GM21390 (cell line): ENCODE data around the gene VSTM4.

Experiments
- ATAC-seq: cut with Tn5 transposase; IDR thresholded peaks from one replicate; pipeline ENCODE4 v1.9.1; 2021; ENCODE audit not compliant: unreplicated experiment

The VSTM4 gene

DNA sequence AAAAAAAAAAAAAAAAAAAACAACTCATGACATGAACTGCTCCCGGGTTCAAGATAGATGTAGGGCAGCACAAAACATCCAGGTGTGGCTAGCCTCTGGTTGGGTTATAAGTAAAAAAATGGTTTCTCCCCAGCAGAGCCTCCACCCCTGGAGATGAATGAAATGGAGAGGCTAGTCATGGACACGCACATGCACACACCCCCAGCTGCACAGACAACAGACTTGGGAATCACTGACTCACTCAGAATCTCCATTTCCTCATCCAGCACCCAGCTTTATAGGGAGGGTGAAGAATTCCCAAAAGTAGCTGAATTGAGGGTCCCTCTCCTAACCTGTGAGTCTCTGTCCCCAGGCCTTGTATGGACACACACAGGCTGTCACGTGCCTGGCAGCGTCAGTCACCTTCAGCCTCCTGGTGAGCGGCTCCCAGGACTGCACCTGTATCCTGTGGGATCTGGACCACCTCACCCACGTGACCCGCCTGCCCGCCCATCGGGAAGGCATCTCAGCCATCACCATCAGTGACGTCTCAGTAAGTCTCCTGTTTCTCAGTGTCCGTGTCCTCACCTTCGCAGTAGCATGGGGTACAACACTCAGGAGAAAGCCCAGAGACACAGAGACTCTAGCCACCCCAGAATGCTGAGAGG is 140.7 kb downstream of the VSTM4 start:
- ATAC-seq: no peak

- ATAC-seq: no peak
Measured at GRCh38 chr10:48973065-48973464, 142.3 kb downstream of the VSTM4 start.

GRCh38 chr10:48970654-48971053 is 144.7 kb downstream of the VSTM4 start:
- ATAC-seq: no peak

DNA sequence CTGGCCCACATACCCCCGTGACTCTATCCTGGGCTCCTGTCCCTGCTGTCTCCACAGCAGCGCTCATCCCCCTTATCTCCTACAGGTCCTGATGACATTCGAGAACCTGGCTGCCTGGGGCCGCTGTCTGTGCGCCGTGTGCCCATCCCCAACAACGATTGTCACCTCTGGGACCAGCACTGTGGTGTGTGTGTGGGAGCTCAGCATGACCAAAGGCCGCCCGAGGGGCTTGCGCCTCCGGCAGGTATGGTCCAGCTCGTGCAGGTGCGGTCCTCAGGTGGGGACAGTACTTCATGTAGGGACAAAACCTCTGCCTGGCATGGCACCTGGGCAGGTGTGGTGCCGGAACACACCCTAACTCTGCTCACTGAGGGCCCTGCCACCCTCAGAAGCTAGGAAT is 145.3 kb downstream of the VSTM4 start:
- no peak for ATAC-seq

DNA sequence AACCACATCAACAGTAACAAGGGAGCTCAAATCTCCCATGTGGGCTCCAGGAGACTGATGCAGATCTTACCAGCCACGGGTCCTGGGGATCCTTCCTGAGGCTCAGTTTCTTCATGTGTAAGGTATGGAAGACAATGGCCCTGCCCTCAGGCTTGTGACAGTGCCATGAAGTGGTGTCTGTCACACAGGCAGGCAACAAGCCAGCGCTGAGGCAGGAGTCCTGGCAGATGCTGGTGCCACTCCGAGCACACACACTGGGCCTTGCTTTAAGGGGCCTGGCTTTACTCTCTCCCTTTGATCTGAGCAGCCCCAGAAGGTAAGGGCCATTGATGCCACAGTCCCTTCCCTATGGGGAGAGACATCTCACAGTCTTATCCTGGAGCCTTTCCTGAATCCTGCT is 147.3 kb downstream of the VSTM4 start:
- ATAC-seq: no peak

DNA sequence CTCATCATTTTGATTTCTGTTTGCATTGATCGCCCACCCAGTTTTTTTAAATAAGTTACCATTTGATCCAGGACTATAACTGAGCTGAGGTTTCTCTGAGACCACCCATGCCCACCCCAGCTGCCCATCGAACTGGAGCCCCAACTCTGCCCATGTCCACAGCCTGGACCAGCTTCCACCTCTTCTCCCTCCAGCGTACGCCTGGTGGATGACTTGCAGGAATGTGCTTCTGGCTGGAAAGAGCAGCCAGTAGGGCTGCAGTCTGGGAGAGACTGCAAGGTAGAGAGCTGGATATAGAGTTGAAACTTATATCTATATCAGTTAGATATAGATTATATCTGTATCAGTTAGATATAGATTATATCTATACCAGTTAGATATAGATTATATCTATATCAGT is 149.9 kb downstream of the VSTM4 start:
- ATAC-seq: no peak
